ENCODE results near the gene TMEM14B. TPM values are rescaled to one million over a fixed set of nuclear protein-coding genes. Genes with fewer than 3 reads are reported as not detected.
"Not testable (repeated sequence)": the region's sequence is repeated elsewhere in the genome, so short reads cannot be mapped to it uniquely, and the experiment has no call there.

The TMEM14B gene
- 43.8 and 44.9 TPM in 2 replicates for total RNA-seq

DNA sequence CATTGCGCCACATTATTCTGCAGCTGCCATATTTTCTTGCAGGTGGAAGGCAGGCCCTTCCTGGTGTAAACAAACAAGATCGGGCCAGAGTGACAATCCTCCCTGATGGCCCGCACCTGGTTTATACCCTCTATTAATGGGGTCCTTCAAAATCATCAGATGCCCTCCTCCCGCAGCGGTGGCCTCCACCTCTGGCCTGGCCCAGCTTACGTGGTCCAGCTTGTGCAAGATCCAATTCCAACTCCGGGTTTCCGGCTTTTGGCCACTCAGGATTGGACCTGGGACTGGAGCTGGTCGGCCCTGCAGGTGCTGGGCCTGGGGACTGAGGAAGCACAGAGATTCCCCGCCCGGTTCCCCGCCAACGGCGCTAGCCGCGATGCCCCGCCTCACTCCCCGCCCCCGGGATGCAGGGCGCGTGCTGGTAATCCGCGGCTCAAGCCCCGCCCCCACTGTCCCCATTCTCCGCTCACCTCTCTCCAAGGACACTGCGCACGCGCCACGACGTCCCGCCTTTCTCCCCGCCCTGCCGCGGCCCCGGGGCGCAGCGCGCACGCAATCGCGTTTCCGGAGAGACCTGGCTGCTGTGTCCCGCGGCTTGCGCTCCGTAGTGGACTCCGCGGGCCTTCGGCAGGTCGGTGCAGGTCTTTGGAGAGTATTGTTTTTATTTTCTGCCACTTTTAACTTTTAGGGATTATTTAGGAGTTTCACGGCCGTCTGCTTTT lies at the start of gene TMEM14B:
Gene TMEM14B, plus strand, starts transcription at position 555 of the 722 bp plus-strand sequence. CDS start 1,441 bp downstream, outside the sequence.
- DNase-seq (ENCODE audit: low read depth in 2 of 2), result peak; percentile 97 to 98

- no peak for DNase-seq (ENCODE audit: low read depth in 2 of 2)
These were observed 33.6 kb upstream of the TMEM14B start for GRCh38 chr6:10713962-10714361.

DNA sequence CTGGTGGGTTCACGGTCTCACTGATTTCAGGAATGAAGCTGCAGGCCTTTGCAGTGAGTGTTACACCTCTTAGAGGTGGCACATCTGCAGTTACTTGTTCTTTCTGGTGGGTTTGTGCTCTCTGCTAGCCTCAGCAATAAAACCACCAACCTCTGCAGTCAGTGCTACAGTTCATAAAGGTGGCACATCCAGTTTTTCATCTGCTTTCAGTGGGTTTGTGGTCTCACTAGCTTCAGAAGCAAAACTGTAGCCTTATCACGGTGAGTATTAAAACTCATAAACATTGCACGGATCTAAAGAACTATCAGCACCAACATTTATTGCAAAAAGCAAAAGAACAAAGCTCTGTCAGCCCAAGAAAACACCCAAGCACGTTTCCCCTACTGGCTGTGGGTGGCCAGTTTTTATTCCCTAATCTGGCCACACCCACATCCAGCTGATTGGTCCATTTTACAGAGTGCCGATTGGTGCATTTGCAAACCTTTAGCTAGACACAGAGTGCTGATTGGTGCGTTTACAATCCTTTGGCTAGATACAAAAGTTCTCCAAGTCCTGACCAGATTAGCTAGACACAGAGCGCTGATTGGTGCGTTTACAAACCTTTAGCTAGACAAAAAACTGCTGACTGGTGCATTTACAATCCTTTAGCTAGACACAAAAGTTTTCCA lies 28.2 kb upstream of the TMEM14B start:
- peak; percentile 38 to 45 for DNase-seq (ENCODE audit: low read depth in 2 of 2)

- DNase-seq (ENCODE audit: low read depth in 2 of 2), result no peak
These were observed 27.7 kb upstream of the TMEM14B start for GRCh38 chr6:10719964-10720264.

- DNase-seq (ENCODE audit: low read depth in 2 of 2), result peak; percentile 61 to 63
These were observed 27.2 kb upstream of the TMEM14B start for GRCh38 chr6:10720265-10720959.

- peak; percentile 12 to 17 for DNase-seq (ENCODE audit: low read depth in 2 of 2)
These were observed 26.4 kb upstream of the TMEM14B start for GRCh38 chr6:10720960-10721849.

DNA sequence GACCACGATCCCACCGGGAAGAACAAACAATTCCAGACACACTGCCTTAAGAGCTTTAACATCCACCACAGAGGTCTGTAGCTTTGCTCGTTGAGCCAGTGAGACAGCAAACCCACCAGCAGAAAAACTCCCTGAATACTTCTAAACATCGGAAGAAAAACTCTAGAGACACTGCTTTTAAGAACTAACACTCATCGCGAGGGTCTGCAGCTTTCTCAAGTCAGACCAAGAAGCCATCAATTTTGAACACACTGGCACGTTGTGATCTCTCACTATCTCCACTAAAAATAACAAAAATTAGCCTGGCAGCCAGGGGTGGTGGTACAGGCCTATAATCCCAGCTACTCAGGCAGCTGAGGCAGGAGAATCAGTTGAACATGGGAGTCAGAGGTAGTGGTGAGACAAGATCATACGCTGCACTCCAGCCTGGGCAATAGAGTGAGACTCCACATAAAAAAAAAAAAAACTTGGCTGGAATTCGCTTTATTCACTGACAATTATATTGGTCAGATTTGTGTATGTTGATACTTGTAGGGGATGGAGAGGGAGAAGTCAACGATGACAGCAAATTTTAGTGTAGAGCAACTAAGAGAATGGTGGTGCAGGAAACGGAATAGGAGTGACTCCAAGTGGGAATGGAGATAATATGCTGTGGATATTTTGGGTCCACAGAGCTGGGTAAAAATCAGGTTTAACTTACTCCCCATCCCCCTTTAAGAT lies 25.6 kb upstream of the TMEM14B start:
- no peak for DNase-seq (ENCODE audit: low read depth in 2 of 2)

- DNase-seq (ENCODE audit: low read depth in 2 of 2), result no peak
These were observed 25.1 kb upstream of the TMEM14B start for GRCh38 chr6:10722570-10722819.

DNA sequence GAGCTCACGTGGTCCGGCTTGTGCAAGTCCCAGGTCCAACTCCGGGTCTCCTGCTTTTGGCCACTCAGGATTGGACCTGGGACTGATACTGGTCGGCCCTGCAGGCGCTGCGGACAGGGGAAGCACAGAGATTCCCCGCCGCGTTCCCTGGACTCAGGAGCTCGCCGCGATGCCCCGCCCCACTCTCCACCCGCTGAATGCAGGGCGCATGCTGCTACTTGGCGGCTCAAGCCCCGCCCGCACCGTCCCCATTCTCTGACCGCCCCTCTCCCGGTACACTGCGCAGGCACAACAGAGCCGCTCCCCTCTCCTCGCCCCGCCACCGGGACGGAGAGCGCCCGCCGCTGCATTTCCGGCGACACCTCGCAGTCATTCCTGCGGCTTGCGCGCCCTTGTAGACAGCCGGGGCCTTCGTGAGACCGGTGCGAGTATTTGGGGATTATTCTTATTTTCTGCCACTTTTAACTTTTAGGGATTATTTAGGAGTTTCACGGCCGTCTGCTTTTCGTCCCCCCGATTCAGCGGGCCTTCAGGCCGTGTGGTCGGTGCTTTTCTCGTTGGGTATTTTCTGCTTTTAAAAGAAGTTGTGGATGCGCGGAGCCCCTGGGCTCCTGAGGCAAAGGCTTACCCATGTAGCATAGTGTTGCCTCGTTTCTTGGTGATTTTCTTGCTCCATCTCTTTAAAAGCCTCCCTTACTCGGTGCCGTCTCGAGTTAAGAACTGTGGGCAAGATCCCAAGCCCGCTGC lies 24.6 kb upstream of the TMEM14B start, which contains the start of gene TMEM14C:
Gene TMEM14C, plus strand, starts transcription at position 251 of the 747 bp plus-strand sequence. CDS start 1,544 bp downstream, outside the sequence.
- DNase-seq (ENCODE audit: low read depth in 2 of 2), result peak; percentile 99

- peak in 1 of 2 donors; percentile 17 for DNase-seq (ENCODE audit: low read depth in 2 of 2)
These were observed 24.1 kb upstream of the TMEM14B start for GRCh38 chr6:10723567-10723881.

DNA sequence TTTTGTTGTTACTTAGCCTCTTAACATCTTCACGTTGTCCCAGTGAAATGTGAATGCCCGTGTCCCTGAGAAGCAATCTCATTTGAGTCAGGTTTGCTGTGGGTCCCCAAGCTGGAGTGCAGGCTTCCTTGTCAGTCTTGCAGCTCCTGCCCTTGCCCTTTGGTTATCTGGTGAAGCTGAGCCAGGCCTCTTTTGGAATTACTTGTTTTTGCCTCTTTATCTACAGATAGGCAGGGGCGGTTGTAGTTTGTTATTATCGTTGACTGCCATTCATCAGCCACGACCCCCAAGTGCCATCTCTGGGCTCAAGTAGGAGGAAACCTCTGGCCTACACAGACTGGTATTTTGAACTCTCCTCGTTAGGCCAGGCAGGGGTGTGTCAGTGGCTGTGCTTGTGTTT lies 22.6 kb upstream of the TMEM14B start:
- DNase-seq (ENCODE audit: low read depth in 2 of 2), result no peak

- no peak for DNase-seq (ENCODE audit: low read depth in 2 of 2)
These were observed 21.9 kb upstream of the TMEM14B start for GRCh38 chr6:10725716-10726115.

DNA sequence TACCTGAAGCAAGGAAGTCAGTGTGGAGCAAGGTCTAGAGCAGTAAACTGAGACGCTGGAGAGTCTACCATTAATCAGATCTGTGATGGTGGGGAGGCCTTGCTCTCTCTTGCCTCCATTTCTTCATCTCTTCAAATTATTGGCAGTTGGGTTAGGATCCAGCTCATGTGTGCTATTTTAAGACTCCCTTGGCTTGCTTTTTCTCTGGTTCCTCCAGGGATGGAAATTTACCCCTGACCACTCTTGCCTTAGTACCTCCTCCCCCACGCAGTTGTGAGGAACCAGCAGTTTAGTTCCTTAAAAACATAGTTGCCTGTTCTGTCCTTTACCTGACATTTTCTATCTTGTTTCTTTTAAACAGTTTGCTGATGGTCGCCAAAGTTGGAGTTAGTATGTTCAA lies 17.4 kb upstream of the TMEM14B start:
- DNase-seq (ENCODE audit: low read depth in 2 of 2), result no peak

DNA sequence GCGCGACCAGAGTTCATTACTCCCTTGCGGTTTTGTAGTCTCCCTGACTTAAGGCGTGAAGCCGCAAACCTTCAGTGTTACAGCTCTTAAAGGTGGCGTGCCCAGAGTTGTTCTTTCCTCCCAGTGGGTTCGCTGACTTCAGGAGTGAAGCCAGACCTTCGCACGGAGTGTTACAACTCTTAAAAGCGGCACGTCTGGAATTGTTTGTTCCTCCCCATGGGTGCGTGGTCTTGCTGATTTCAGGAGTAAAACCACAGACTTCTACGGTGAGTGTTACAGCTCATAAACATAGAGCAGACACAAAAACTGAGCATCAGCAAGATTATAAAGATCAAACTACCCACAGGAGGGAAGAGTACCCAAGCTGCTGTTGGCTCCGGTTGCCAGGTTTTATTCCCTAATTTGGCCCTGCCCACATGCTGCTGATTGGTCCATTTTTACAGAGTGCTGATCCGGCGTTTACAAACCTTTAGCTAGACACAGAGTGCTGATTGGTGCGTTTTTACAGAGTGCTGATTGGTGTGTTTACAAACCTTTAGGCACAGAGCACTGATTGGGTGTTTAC lies 14.4 kb upstream of the TMEM14B start:
- DNase-seq (ENCODE audit: low read depth in 2 of 2), result no peak

GRCh38 chr6:10733863-10734262 lies 13.7 kb upstream of the TMEM14B start:
- no peak for DNase-seq (ENCODE audit: low read depth in 2 of 2)

DNA sequence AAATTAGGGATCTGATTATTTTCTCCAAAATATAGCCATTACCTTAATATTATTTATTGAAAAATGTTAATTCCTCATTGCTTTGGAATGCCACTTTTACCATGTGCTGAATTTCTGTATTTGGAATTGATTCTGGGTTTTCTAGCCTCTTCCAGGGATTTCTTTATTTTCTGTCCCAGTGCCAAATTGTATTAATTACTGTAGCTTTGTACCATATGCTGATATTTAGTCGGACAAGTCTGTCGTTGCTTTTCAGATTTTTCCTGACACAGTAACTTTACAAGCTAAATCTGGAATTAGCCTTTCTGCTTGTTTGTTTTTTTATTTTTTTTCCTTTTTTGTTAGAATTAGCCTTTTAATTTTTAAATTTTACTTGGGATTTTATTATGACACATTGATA lies 10.9 kb upstream of the TMEM14B start:
- no peak for DNase-seq (ENCODE audit: low read depth in 2 of 2)

- DNase-seq (ENCODE audit: low read depth in 2 of 2), result no peak
These were observed 7.5 kb upstream of the TMEM14B start for GRCh38 chr6:10740061-10740460.

- DNase-seq (ENCODE audit: low read depth in 2 of 2), result not testable (repeated sequence)
These were observed 6.0 kb upstream of the TMEM14B start for GRCh38 chr6:10741643-10742042.

- no peak for DNase-seq (ENCODE audit: low read depth in 2 of 2)
These were observed 5.4 kb upstream of the TMEM14B start for GRCh38 chr6:10742251-10742650.

DNA sequence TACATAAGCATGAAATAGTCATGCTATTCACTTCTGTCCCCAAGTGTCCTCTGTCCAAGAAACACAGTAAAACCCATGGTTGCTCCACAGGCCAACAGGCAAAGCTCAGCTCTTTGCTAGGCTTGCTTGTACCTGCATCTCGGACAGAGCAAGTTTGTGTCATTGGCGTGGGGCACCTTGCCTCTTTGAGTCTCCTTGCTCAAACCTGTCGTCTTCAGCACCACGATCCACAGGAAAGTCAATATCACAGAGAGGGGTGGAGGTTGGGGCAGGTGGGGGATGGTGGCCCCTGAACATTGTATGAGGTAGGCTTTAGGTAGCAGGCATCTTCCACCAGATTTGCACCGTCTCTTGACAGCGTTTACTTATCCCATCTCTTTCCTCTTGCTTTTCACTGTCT lies 4.1 kb upstream of the TMEM14B start:
- DNase-seq (ENCODE audit: low read depth in 2 of 2), result no peak

Measured in lung microvascular endothelial cell (primary cell).